Hematopoietic multipotent progenitor cell treated with erythropoietin and hydrocortisone succinate and interleukin-3 and kit ligand, for 17 days (in vitro differentiated cells): ENCODE data around the gene CCN5.

ENCODE experiments used
- DNase-seq: peaks from one replicate; pipeline ENCODE4 v3.0.0-alpha.2; 2015; ENCODE audit warnings: low spot score

CCN5 gene

DNA sequence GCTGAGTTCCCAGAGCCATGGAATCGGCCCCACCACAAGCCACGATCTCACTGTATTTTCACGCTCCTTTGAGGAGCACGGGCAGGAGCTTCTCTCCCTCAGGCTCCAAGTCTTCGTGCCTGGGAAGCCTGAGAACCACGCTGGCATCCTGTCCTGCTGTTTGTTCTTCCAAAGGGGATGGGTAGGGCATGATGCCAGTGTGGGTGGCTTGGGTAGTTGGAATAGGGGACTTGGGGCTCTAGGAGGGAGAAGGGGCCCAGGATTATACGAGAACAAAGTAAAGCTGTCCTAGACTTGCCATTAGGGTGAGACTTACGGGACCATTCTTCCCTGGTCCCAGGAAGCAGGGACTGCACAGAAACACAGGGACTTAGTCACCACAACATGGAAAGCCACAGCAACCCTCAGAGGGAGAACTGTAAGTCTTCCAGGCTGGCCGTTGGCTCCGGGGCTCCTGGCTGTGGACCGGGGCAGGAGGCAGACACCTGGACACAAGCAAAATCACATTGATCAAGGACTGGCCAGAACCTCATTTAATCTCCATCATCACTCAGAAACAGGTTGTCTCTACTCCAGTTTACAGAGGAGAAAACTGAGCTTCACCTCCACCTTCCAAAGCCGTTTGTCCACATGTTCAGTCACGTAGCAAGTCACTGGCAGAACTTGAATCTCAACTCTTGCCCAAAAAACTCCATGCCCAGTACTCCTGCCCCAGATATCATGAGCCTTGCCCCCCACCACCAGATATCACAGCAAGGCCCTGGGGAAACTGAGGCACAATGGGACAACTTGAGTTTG, 1.3 kb downstream of the CCN5 start:
- no peak for DNase-seq

DNA sequence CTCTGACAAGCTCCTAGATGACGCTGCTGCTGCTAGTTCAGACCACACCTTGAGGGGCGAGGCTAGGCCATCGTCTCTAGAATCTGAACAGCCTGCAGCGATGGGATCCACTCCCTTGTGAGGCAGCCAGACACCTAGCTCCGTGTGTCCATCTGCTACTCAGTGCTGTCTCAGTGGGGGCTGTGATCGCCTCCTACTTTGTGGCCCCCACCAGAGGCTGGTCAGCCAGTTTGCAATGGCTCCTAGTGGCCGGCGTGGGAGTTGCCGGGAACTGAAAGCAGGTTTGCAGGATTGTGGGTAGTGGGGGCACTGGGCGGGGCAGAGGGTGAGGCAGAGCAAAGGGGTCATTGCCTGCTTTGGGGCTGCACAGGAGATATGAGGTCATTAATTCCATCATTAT, 2.8 kb downstream of the CCN5 start:
- no peak for DNase-seq

DNA sequence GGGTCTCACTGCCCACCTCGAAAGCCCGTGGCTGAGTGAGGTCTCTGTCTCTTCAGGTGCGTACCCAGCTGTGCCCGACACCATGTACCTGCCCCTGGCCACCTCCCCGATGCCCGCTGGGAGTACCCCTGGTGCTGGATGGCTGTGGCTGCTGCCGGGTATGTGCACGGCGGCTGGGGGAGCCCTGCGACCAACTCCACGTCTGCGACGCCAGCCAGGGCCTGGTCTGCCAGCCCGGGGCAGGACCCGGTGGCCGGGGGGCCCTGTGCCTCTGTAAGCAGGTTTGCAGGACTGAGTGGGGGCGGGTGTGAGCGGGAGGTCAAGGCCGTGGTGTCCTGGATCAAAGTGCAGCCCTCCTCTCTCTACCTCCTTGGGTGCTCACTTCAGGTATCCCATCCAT, 4.7 kb downstream of the CCN5 start:
- no peak for DNase-seq

DNA sequence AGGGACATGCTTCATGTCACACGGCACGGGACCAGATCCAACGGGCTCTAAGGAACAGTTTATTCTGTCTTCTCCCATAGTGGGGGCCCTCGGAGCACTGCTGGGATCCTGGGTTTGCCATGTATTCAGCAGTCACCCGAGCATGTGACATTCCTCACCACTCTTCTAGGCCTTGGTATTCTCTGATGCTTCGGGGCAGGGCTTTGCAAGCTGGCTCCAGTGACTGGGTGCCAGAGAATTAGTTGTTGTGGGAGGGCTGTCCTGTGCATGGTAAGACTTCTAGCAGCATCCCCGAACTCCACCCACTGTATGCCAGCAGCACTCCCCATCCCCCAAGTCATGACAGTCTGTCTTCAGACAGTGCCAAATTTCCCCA, 5.4 kb downstream of the CCN5 start:
- no peak for DNase-seq

DNA sequence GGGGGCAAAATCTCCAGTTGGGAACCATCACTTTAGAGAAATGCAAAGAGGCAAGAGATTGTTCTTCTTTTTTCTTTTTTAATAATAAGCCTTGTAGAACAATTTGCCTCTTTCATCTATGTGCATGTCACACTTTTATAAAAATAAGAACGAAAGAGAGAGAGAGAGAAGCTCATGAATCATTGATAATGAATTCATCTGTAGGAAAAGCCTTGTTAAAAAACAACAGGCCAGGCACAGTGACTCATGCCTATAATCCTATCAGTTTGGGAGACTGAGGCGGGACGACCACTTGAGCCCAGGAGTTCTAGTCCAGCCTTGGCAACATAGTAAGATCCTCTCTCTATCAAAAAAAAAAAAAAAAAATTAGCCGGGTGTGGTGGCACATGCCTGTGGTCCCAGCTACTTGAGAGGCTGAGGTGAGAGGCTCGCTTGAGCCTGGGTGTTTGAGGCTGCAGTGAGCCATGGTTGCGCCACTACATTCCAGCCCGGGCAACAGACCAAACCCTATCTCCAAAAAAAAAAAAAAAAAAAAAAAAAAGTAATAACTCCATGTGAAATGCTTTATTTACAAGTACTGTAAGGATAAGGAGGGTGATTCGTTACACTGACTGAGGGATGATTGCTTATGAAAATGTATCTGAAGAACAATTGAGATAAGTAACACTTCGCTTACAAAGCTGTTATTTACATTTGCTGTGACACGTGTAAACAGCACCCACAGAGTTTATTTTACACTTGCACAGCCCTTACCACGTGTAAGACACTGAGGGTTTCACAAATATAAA, 6.0 kb downstream of the CCN5 start:
- no peak for DNase-seq

DNA sequence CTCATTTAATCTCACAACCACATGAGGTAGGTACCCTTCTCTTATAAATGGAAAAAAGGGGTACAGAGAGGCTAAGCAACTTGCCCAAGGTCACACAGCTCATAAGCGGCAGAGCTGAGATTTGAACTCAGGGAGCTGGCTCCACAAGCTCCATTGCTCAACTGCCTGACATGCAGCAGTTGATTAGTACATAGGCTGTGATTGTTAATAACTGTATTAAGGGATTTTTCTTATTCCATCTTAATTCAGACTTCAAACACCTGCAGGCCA, 6.6 kb downstream of the CCN5 start:
- DNase-seq: no peak

DNA sequence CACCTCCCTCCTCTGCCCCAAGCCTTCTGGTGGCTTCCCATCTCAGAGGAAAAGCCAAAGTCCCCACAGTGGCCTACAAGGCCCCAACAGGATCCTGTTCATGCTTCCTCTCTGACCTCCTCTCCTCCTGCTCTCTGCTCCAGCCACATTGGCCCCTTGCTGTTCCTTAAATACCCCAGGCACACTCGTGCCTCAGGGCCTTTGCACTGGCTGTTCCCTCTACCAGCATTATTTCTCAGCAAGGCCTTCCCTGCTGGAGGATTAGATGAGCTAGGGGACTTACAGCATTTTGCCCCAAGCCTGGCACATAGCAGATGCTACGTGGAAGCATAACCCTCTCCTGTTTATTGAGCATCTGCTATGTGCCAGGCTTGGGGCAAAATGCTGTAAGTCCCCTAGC, 7.8 kb downstream of the CCN5 start:
- no peak for DNase-seq

DNA sequence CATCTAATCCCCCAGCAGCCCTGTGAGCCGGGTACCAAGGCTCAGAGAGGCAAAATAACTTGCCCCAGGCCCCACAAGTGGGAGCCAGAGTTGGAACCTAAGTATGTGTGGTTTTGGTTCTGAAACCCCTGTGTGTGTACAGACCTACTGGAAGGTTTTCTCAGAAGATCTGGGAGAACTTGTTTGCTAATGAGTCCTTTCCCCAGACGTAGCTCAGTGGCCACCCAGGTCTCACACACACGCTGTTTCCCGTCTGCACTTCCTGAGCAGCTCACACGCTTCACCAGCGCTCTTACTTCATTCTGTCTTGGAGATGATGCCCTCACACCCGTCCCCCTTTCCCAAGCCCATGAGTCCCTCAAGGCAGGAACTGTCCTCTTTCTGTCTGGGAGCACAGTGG, 8.2 kb downstream of the CCN5 start:
- no peak for DNase-seq

DNA sequence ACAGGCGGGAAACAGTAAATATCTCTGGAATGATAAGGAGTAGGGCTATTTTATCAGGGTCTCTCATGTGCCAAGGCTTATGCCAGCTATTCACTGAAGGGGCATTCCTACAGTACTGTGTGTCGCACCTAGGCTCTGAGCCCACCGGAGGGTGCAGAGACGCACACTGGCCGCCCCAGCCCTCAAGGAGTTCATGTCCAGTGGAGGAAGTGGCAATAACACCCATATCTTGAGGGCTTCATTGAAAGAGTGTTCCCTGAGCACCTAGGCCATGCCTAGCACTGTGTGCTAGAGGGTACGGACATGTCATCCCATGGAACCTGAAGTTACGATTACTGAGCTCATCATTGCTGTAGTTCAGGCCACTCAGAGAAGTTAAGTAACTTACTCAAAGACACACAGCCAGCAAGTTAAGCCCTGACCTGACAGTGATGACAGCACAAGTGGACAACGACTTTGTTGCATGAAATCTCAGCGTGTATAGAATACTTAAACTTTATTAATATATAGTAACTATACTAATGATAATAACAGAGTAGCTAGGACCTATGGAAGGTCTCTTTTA, 8.7 kb downstream of the CCN5 start:
- DNase-seq: no peak

DNA sequence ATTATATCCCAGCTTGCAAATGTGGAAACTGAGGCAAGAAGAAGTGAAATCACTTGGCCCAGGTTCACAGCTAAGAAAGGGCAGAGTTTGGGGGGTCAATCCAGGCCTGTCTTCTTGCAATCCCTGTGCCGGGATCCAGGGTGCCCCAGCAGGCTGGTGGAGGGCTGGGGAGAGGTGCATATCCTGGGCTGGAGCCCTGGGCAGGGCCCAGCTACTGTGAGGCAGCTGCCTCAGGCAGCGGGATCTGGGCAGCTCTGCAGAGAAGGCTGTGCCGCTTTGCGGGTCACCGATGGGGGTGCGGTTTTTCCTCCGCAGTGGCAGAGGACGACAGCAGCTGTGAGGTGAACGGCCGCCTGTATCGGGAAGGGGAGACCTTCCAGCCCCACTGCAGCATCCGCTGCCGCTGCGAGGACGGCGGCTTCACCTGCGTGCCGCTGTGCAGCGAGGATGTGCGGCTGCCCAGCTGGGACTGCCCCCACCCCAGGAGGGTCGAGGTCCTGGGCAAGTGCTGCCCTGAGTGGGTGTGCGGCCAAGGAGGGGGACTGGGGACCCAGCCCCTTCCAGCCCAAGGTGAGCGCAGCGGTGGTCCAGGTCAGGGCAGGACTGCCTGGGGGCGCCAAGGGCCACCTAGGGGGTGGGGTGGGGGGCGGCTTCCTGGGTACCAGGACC, 9.4 kb downstream of the CCN5 start:
- no peak for DNase-seq

DNA sequence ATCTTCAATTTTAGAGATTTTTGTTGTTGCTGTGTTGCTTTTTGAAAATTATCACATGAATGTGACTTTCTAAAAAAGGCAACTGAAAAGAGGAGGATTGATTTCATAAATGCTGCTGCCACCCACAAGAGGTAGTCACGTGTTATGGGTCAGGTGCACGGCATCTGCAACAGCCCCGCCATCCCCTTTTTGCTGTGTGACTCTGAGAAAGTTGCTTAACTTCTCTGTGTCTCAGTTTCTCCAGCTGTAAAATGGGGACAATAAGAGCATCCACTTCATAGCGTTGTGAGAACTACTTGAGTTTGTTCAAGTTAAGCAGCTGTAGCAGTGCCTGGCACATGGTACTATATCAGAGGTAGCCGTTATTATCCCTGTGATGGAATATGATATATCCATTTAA, 10.7 kb downstream of the CCN5 start:
- no peak for DNase-seq

DNA sequence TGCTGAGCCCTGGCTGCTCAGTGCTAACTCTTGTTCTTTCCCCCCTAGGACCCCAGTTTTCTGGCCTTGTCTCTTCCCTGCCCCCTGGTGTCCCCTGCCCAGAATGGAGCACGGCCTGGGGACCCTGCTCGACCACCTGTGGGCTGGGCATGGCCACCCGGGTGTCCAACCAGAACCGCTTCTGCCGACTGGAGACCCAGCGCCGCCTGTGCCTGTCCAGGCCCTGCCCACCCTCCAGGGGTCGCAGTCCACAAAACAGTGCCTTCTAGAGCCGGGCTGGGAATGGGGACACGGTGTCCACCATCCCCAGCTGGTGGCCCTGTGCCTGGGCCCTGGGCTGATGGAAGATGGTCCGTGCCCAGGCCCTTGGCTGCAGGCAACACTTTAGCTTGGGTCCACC, 11.9 kb downstream of the CCN5 start:
- no peak for DNase-seq

DNA sequence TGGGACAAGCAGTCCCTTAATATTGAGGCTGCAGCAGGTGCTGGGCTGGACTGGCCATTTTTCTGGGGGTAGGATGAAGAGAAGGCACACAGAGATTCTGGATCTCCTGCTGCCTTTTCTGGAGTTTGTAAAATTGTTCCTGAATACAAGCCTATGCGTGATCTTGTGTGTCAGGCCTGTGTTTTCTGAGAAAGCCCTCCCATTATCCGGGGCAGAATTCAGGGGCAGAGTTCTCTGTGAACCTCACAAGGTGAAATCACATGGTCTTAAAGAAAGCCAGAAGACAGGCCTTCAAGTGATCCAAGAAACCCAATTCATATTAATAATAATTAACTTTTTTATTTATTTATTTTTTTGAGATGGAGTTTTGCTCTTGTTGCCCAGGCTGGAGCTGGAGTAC, 12.5 kb downstream of the CCN5 start:
- no peak for DNase-seq

DNA sequence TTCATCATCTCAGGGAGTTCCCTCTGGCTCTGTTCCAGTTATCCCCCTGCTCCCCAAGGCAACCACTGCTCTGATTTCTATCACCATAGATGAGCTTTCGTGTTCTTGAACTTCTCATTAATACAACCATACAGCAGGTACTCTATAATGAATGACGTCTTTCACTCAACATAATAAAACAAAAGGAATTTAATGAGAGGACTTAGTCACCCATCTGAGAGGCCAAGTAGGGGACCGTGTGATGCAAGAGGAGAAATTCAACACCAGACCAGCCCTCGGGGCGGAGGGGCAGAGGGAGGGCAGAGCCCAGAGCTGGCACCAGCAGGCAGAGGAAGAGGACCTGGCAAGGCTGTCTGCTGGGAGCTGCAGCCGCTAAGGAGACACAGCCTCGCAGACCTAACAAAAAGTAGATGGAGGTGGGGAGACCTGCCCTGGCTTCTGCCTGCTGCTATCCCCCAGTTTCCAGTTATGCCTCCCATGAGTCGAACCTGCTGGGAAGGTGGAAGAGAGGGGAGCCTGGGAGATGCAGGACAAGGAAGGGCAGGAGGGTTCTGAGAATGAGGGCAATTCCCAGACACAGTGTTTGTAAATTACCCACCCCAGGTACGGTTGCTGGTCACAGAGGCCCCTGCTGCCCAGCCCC, 13.8 kb downstream of the CCN5 start:
- DNase-seq: no peak

DNA sequence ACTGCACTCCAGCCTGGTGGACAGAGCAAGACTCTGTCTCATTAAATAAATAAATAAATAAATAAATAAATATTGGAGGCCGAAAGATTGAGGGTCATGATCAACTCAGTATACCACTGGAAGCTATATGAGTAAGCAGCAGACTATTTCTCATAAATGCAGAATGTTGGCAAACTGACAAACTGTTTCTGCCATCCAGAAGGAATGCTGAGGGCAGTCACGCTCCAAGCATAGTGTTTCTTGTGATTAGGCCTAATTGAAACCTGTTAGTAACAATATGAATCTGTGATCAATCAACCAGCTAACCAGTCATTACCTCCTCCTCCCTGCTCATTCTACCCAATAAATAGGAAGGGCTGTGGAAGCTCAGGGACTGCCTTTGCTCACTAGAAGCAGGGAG, 15.3 kb downstream of the CCN5 start:
- DNase-seq: no peak

DNA sequence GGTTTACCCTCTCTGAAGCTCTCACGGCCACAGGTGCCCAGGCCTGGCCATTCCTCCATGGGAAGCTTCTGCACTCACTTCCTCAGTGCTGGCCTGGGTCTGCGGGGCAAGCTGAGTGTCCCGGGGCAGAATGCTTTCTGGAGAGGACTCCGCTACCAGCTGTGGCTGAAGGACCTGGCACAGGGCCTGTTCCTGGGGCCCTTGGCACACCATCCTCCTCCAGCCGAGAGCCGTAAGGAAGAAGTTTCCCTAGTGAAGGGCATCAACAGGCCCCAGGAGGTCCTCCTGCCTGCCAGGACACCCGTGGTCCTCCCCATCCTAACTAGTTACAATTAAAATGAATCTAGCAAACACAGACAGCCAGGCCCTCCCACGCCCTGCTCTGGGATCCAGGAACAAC, 16.5 kb downstream of the CCN5 start:
- no peak for DNase-seq

DNA sequence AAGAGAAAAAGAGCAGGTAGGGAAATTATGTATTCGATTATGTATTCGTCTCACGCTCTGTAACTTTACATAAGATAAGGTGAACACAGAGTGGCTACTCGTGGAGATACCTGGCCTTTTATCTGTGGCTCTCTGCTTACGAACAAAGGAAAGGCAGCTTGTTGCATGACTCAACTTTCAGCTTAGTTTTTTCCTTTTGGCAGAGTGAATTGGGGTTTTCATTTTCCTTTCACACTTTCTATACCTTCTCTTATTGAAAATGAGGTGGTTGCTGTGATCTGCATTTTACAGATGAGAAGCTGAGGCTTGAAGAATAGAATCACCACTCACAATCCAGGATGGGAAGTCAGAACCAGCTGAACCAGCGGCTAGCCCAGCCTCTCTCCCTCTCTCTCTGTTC, 17.2 kb downstream of the CCN5 start:
- no peak for DNase-seq

DNA sequence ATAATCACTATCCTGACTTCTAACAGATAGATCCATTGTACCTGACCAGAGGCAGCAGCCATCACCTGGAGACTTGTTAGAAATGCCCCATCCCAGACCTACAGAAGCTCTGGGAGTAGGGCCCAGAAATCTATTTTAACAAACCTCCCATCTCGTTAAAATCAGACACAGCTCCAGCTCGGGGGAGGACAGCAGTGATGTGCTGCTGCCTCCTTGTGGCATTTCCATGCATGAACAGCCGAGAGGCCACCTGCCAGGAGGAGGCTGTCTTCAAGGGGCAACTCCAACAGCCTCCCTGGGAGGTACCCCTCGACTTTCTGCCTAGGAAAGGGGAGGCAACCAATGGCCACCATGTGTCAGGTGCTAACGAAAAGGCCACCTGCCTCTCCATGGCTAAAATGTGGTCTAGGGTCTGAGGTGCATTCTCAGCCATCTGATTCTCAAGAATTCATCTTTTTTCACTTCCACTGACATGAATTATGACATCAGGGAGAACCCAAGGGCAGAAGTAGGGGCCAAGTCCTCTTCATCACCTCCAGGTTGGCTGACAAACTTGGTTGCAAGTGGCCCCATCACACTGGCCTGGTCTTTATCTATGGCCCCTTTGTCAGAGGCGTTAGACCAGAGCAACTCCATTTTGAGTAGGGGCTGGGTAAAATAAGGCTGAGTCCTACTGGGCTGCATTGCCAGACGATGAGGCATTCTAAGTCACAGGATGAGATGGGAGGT, 18.3 kb downstream of the CCN5 start:
- DNase-seq: peak; percentile 54

DNA sequence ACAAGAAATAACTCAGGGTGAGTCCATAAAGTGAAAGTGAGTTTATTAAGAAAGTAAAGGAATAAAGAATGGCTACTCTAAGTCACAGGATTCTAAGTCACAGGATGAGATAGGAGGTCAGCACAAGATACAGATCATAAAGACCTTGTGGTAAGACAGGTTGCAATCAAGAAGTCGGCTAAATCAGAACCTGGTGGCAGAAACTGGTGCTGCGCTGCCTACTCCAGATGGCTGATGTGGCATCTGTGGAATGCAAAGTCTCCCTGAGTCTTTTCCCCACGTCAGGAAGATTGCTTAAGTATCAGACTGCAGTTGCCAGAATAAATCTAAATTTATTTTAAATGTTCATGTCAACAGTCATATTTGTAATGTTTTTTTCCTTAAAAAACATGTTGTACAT, 19.8 kb downstream of the CCN5 start:
- DNase-seq: no peak

DNA sequence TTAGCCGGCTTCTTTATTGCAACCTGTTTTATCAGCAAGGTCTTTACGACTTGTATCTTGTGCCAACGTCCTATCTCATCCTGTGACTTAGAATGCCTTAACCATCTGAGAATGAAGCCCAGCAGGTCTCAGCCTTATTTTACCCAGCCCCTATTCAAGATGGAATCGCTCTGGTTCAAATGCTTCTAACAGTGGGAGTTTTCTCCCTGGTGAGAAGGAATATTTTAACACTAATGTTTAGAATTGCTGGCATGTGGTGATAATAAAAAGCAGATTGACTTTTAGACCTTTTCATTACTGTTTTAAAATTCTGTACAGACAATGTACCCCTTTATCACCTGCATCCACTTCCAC, 20.6 kb downstream of the CCN5 start:
- no peak for DNase-seq

DNA sequence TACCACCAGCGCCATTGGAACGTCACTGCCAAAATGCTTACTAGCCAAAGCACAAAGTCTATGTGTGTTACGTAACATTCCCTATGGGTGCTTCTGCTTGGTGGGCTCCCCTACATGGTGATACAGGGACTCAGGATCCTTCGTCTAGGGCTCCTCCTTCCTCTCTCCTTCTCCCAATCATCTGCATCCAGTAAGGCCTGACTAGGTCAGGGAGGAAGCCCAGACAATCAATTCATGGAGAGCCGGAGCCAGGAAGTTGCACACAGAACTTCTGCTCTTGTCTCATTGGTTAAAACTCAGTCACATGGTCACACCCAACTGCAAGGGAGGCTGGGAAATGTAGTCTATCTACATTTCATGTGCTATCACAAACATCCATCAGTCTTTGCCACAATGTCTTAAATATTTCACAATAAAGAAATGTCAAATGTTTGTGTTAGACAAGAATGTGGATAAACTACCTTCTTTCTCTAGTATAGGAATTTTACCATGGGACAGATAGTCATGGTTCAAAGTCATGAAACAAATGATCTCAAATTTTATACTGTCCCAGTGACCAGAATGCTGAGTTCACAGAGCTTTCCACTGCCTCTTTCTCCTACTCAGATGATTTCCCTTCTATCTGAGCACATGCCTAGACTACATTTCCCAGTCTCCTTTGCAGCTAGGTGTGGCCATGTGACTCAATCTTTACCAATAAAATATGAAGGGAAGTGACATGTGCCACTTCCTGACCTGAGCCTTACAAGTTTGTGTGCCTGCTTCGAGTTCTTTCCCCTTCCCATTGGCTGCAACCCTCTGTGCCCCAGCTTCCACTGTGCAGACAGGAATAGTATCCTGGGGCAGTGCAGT, 21.2 kb downstream of the CCN5 start:
- no peak for DNase-seq
